ENCODE results near the gene ELAVL4.

ELAVL4 gene

GRCh38 chr1:50218344-50219120, 109.8 kb downstream of the ELAVL4 start:
- TF ChIP-seq, protein P1, sequence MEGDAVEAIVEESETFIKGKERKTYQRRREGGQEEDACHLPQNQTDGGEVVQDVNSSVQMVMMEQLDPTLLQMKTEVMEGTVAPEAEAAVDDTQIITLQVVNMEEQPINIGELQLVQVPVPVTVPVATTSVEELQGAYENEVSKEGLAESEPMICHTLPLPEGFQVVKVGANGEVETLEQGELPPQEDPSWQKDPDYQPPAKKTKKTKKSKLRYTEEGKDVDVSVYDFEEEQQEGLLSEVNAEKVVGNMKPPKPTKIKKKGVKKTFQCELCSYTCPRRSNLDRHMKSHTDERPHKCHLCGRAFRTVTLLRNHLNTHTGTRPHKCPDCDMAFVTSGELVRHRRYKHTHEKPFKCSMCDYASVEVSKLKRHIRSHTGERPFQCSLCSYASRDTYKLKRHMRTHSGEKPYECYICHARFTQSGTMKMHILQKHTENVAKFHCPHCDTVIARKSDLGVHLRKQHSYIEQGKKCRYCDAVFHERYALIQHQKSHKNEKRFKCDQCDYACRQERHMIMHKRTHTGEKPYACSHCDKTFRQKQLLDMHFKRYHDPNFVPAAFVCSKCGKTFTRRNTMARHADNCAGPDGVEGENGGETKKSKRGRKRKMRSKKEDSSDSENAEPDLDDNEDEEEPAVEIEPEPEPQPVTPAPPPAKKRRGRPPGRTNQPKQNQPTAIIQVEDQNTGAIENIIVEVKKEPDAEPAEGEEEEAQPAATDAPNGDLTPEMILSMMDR (conservative IDR thresholded peaks at IDR 0.05; ENCODE audit: low read depth) = no peak
- ChIA-PET CTCF (no interaction called here), POLR2A (ENCODE audit: low non-redundant PET) (no interaction called here)
- no peak for DNase-seq (ENCODE audit: low spot score)
- H3K27ac ChIP-seq = no peak overlapping the region

- DNase-seq (ENCODE audit: low spot score) = no peak
- no peak overlapping the region for H3K27ac ChIP-seq
- ChIA-PET CTCF (interaction anchor here (0.7 kb wide), 1 partner anchor 210 kb away, joined by 3 read pairs; no protein-coding TSS in a partner anchor), POLR2A (ENCODE audit: low non-redundant PET) (no interaction called here)
- TF ChIP-seq, protein P1 (conservative IDR thresholded peaks at IDR 0.05; ENCODE audit: low read depth) = no peak
Measured at GRCh38 chr1:50228871-50229384, 120.2 kb downstream of the ELAVL4 start.

DNA sequence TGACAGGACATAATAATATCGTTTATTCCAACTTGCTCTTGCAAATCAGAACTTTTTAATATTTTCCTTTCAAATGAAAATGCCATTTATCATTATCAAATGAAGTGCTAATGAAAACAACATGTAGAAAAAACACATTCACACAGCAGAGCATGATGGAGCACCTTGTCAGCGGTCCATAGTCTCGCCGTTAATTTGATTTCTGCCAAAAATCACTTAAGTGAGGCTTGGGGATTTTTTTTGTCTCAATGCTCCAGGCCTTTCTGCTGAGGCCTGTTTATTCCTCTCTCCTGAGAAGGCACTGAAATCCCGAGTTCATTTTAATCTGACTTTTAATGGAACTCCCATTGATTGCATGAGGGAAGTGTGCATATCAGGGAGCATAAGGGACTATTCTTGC, 122.5 kb downstream of the ELAVL4 start:
- no peak overlapping the region for H3K27ac ChIP-seq
- ChIA-PET CTCF (no interaction called here), POLR2A (ENCODE audit: low non-redundant PET) (no interaction called here)
- TF ChIP-seq, protein P1 (conservative IDR thresholded peaks at IDR 0.05; ENCODE audit: low read depth) = no peak
- no peak for DNase-seq (ENCODE audit: low spot score)

GRCh38 chr1:50232336-50232735, 123.6 kb downstream of the ELAVL4 start:
- ChIA-PET POLR2A (ENCODE audit: low non-redundant PET) (no interaction called here), CTCF (no interaction called here)
- TF ChIP-seq, protein P1 (conservative IDR thresholded peaks at IDR 0.05; ENCODE audit: low read depth) = no peak

GRCh38 chr1:50236656-50237055, 127.9 kb downstream of the ELAVL4 start:
- DNase-seq (ENCODE audit: low spot score) = no peak
- POLR2A ChIA-PET (ENCODE audit: low non-redundant PET) = no interaction called here

More at GRCh38 chr1:50232336-50232735, 123.6 kb downstream of the ELAVL4 start:
- no peak for DNase-seq (ENCODE audit: low spot score)
- H3K27ac ChIP-seq = no peak overlapping the region

GRCh38 chr1:50237056-50237455, 128.3 kb downstream of the ELAVL4 start:
- TF ChIP-seq, protein P1 (conservative IDR thresholded peaks at IDR 0.05; ENCODE audit: low read depth) = no peak
- no peak for DNase-seq (ENCODE audit: low spot score)
- ChIA-PET CTCF (no interaction called here), POLR2A (ENCODE audit: low non-redundant PET) (no interaction called here)
- no peak overlapping the region for H3K27ac ChIP-seq

More at GRCh38 chr1:50236656-50237055, 127.9 kb downstream of the ELAVL4 start:
- TF ChIP-seq, protein P1 (conservative IDR thresholded peaks at IDR 0.05; ENCODE audit: low read depth) = no peak
- CTCF ChIA-PET = no interaction called here
- no peak overlapping the region for H3K27ac ChIP-seq

Measured in RWPE1 (cell line).